OCI-LY1 (cell line): ENCODE data around the gene MGAT4C.

ENCODE experiments used
- CTCF ChIP-seq: fragments of 200-600 bp; sonication (generic), shearing (Covaris generic); IDR thresholded peaks from 2 replicates; pipeline ENCODE4 v1.5.1; 2017; ENCODE audit warnings: mild to moderate bottlenecking, antibody characterized with exemption, low read length, moderate library complexity, mixed read lengths
- EZH2 ChIP-seq: fragments of 200-600 bp; sonication (generic), shearing (Covaris generic); IDR thresholded peaks from 2 replicates; pipeline ENCODE4 v1.8.0; 2017; ENCODE audit warnings: borderline replicate concordance, mixed run types, mild to moderate bottlenecking, antibody characterized with exemption, low read length, moderate library complexity, mixed read lengths

- TF ChIP-seq CTCF (no peak), EZH2 (no peak)
Observed at GRCh38 chr12:85985996-85986395, 270.2 kb downstream of the MGAT4C start.
